Small intestine (tissue), 7 donors: Measurements from ENCODE around the gene SPTBN4. TPM values are rescaled to one million over a fixed set of nuclear protein-coding genes. Genes with fewer than 3 reads are reported as not detected.
"Not testable (repeated sequence)": the region's sequence is repeated elsewhere in the genome, so short reads cannot be mapped to it uniquely, and the experiment has no call there.

ENCODE experiments used
- DNase-seq, 2 donors: peaks; one replicate each; pipeline versions ENCODE4 v3.0.0 to v3.0.0-alpha.2; 2013
- FAIRE-seq: peaks from 2 replicates; lab custom pipeline; 2012; peaks lifted over from hg19 to GRCh38; lab: Jason Lieb, UNC
- H3K27ac ChIP-seq, 3 donors: one replicate each; pipeline ENCODE4 v1.5.1; 2013; ENCODE audit warnings: low read length in 2 of 3, mild to moderate bottlenecking in 2 of 3, control low read depth in 1 of 3, inconsistent platforms in 1 of 3, low read depth in 1 of 3, moderate library complexity in 1 of 3
- H3K27me3 ChIP-seq, 3 donors: one replicate each; pipeline ENCODE4 v1.6.1; 2013; ENCODE audit warnings: low read length in 3 of 3, inconsistent platforms in 1 of 3; ENCODE audit not compliant: control insufficient read depth in 3 of 3, insufficient read depth in 3 of 3
- H3K36me3 ChIP-seq, 3 donors: one replicate each; pipeline ENCODE4 v1.6.1; 2013; ENCODE audit warnings: low read length in 3 of 3, inconsistent platforms in 1 of 3, low read depth in 1 of 3, mild to moderate bottlenecking in 1 of 3, moderate library complexity in 1 of 3; ENCODE audit not compliant: control insufficient read depth in 3 of 3, insufficient read depth in 2 of 3
- H3K4me1 ChIP-seq, 3 donors: one replicate each; pipeline ENCODE4 v1.6.1; 2013; ENCODE audit warnings: low read length in 2 of 3, inconsistent platforms in 1 of 3, low read depth in 1 of 3, mild to moderate bottlenecking in 1 of 3, moderate library complexity in 1 of 3; ENCODE audit not compliant: control insufficient read depth in 3 of 3, insufficient read depth in 2 of 3
- H3K4me3 ChIP-seq, 3 donors: one replicate each; pipeline ENCODE4 v1.5.1; 2013; ENCODE audit warnings: low read length in 3 of 3, control low read depth in 1 of 3, inconsistent platforms in 1 of 3, low read depth in 1 of 3, mild to moderate bottlenecking in 1 of 3, moderate library complexity in 1 of 3
- H3K9me3 ChIP-seq, 2 donors: one replicate each; pipeline ENCODE4 v1.6.1; 2013; ENCODE audit warnings: low read depth in 1 of 2, low read length in 1 of 2; ENCODE audit not compliant: control insufficient read depth in 2 of 2, insufficient read depth in 1 of 2
- WGBS, 3 donors: extraction: QIAGEN DNeasy Blood & Tissue Kit; methylation state at CpG; one replicate each; pipeline ENCODE4 v1.1.7; 2013; 5-methylcytosine and 5-hydroxymethylcytosine counted together
- polyA plus RNA-seq, 4 donors: library from polyadenylated mRNA; stranded (reverse) in 3 of 4; unstranded in 1 of 4; fragments of 200-250 nt in 3 of 4; fragments of 120-200 nt in 1 of 4; gene quantifications; one replicate each; pipeline versions ENCODE4 v1.2.1 to v1.2.3, GENCODE V29; 2013
- donor health status: healthy with polysubstance abuse.
- donor health status: control.
- donor health status: control.
- donor health status: Bipolar disorder and iron deficiency.
- donor health status: healthy.

Gene SPTBN4
- polyA plus RNA-seq, 4 donors = 1.1 to 2.0 (median 1.8) TPM; not detected in 1

- not testable (repeated sequence) for H3K9me3 ChIP-seq, DNase-seq, H3K27me3 ChIP-seq, H3K4me1 ChIP-seq, H3K4me3 ChIP-seq, FAIRE-seq, H3K27ac ChIP-seq
- H3K36me3 ChIP-seq = peaks cover 3 to 77% (median 4%) of the 10 kb centered on the region in 3 donors
- WGBS, 3 donors = 91 to 97% (median 93%) methylated on average over 6 of the region's 6 CpGs
Measured at GRCh38 chr19:40453943-40454342, 12.9 kb upstream of the SPTBN4 start.

DNA sequence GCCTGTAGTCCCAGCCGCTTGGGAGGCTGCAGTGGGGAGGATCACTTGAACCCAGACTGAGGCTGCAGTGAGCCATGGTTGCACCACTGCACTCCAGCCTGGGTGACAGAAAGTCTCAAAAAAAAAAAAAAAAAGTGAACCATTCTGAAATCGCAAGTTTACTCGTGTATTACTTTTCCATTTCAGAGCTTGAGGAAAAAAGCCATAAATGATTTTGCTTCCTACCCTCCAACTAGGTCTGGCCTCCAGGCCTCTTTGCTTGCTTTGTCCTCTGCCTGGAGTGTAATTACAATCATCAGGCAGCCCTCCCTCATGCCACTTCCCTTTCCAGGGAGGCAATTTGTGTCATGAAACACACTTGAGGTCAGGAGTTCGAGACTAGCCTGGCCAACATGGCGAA is 9.8 kb upstream of the SPTBN4 start:
- Histone ChIP-seq H3K36me3 (peaks cover 3 to 67% (median 4%) of the 10 kb centered on the region in 3 donors), H3K9me3 (no peaks in the 10 kb centered on the region), H3K27ac (no peak overlapping the region), H3K4me1 (peaks cover 0 to 2% (median 0%) of the 10 kb centered on the region in 3 donors), H3K27me3 (no peaks in the 10 kb centered on the region), H3K4me3 (no peak overlapping the region)
- FAIRE-seq (no peak), DNase-seq (no peak)
- WGBS, 3 donors = 81 to 89% (median 87%) methylated on average over 5 of the region's 5 CpGs

GRCh38 chr19:40457953-40458596 is 8.7 kb upstream of the SPTBN4 start:
- H3K27ac ChIP-seq = no peak overlapping the region
- peaks cover 3 to 61% (median 4%) of the 10 kb centered on the region in 3 donors for H3K36me3 ChIP-seq
- FAIRE-seq = no peak
- 87 to 89% (median 88%) methylated on average over 23 to 27 of the region's 27 CpGs for WGBS, 3 donors
- peaks cover 0 to 2% (median 0%) of the 10 kb centered on the region in 3 donors for H3K4me1 ChIP-seq
- H3K9me3 ChIP-seq = no peaks in the 10 kb centered on the region
- no peak for DNase-seq
- H3K4me3 ChIP-seq = no peak overlapping the region
- no peaks in the 10 kb centered on the region for H3K27me3 ChIP-seq

GRCh38 chr19:40458597-40458974 is 8.2 kb upstream of the SPTBN4 start:
- DNase-seq (no peak), FAIRE-seq (no peak)
- H3K27ac ChIP-seq = no peak overlapping the region
- H3K36me3 ChIP-seq = peaks cover 3 to 58% (median 4%) of the 10 kb centered on the region in 3 donors
- H3K27me3 ChIP-seq = no peaks in the 10 kb centered on the region
- 94 to 98% (median 95%) methylated on average over 3 of the region's 3 CpGs for WGBS, 3 donors
- H3K9me3 ChIP-seq = no peaks in the 10 kb centered on the region
- H3K4me1 ChIP-seq = peaks cover 0 to 2% (median 0%) of the 10 kb centered on the region in 3 donors
- no peak overlapping the region for H3K4me3 ChIP-seq

DNA sequence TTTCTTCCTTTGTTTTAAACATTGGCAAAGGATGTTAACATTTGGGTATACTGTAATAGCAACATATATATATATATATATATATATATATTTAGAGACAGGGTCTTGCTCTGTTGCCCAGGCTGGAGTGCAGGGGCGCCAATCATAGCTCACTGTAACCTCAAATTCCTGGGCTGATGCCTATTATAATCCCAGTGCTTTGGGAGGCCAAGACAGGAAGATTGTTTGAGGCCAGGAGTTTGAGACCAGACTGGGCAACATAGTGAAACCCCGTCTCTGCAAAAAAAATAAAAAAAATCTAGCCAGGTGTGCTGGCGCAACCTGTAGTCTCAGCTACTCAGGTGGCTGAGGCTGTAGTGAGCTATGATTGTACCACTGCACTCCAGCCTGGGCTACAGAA is 6.6 kb upstream of the SPTBN4 start:
- Histone ChIP-seq H3K4me3 (no peak overlapping the region), H3K9me3 (no peaks in the 10 kb centered on the region)
- 88 to 92% (median 89%) methylated on average over 3 of the region's 3 CpGs for WGBS, 3 donors

DNA sequence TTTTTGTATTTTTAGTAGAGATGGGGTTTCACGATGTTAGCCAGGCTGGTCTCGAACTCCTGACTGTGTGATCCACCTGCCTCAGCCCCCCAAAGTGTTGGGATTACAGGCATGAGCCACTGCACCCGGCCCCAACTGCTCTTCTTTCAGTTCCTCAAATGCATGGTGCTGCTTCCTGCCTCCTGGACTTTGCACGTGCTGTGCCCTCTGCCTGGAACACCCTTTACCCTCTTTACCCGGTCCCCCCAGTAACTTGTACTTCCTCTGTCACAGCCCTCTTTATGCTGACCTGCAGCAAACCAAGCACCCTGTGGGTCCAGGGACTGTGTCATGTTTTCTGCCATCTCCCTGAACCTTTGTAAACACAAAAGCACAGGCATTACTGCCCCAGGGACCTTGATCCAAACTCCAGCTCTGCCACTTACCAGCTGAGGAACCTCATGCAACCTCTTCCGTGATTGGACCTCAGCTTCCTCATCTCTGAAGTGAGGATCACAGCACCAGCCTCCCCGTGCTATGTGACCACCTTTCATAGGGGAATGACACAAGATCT is 5.1 kb upstream of the SPTBN4 start:
- WGBS, 3 donors = 50 to 56% (median 53%) methylated on average over 7 of the region's 7 CpGs
- peaks cover 3 to 34% (median 4%) of the 10 kb centered on the region in 3 donors for H3K36me3 ChIP-seq
- H3K4me3 ChIP-seq = no peak overlapping the region
- FAIRE-seq (no peak), DNase-seq (peak; percentile 59 to 69)
- H3K27ac ChIP-seq = peak overlapping the region in 2 of 3 donors; percentile 16 to 66
- peaks cover 0 to 23% (median 3%) of the 10 kb centered on the region in 3 donors for H3K4me1 ChIP-seq
- no peaks in the 10 kb centered on the region for H3K9me3 ChIP-seq
- H3K27me3 ChIP-seq = peaks cover 0 to 6% (median 0%) of the 10 kb centered on the region in 3 donors

More for the DNA sequence above, 6.6 kb upstream of the SPTBN4 start:
- FAIRE-seq (no peak), DNase-seq (no peak)
- H3K27me3 ChIP-seq = no peaks in the 10 kb centered on the region
- no peak overlapping the region for H3K27ac ChIP-seq
- peaks cover 3 to 46% (median 4%) of the 10 kb centered on the region in 3 donors for H3K36me3 ChIP-seq
- H3K4me1 ChIP-seq = peaks cover 0 to 14% (median 3%) of the 10 kb centered on the region in 3 donors

DNA sequence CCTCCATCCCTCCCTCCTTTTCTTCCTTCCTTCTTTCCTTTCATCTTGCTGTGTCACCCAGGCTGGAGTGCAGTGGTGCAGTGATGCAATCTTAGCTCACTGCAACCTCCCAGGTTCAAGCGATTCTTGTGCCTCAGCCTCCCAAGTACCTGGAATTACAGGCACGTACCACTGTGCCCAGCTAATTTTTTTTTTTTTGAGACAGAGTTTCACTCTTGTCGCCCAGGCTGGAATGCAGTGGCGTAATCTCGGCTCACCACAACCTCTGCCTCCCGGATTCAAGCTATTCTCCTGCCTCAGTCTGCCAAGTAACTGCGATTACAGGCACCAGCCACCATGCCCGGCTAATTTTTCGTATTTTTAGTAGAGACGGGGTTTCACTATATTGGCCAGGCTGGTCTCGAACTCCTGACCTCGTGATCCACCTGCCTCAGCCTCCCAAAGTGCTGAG is 3.2 kb upstream of the SPTBN4 start:
- not testable (repeated sequence) for H3K9me3 ChIP-seq, DNase-seq, H3K4me3 ChIP-seq, H3K27ac ChIP-seq, FAIRE-seq
- 79 to 84% (median 81%) methylated on average over 12 of the region's 12 CpGs for WGBS, 3 donors
- Histone ChIP-seq H3K4me1 (peaks cover 0 to 27% (median 3%) of the 10 kb centered on the region in 3 donors), H3K27me3 (peaks cover 0 to 18% (median 0%) of the 10 kb centered on the region in 3 donors), H3K36me3 (peaks cover 0 to 16% (median 0%) of the 10 kb centered on the region in 3 donors)

GRCh38 chr19:40464059-40465024 is 2.5 kb upstream of the SPTBN4 start:
- peak overlapping the region in 2 of 3 donors; percentile 65 to 79 for H3K4me3 ChIP-seq
- H3K9me3 ChIP-seq = no peaks in the 10 kb centered on the region
- H3K36me3 ChIP-seq = peaks cover 0 to 9% (median 0%) of the 10 kb centered on the region in 3 donors
- H3K27me3 ChIP-seq = peaks cover 0 to 18% (median 0%) of the 10 kb centered on the region in 3 donors
- no peak for FAIRE-seq
- H3K27ac ChIP-seq = peak overlapping the region; percentile 82 to 94 (median 93)
- DNase-seq = peak; percentile 93 to 94
- 18 to 20% (median 19%) methylated on average over 11 of the region's 11 CpGs for WGBS, 3 donors
- peaks cover 0 to 27% (median 3%) of the 10 kb centered on the region in 3 donors for H3K4me1 ChIP-seq
